ENCODE data around the gene KRT83.

KRT83 gene

GRCh38 chr12:52284562-52285171 is 36.5 kb downstream of the KRT83 start:
- no peak for DNase-seq

- no peak for DNase-seq
Measured at GRCh38 chr12:52280796-52281560, 40.2 kb downstream of the KRT83 start.

GRCh38 chr12:52280319-52280795 is 40.8 kb downstream of the KRT83 start:
- DNase-seq = no peak

GRCh38 chr12:52279422-52280318 is 41.5 kb downstream of the KRT83 start:
- no peak for DNase-seq

GRCh38 chr12:52278575-52279421 is 42.4 kb downstream of the KRT83 start:
- peak; percentile 80 for DNase-seq

GRCh38 chr12:52277486-52278245 is 43.5 kb downstream of the KRT83 start:
- DNase-seq = no peak

GRCh38 chr12:52275686-52276085 is 45.5 kb downstream of the KRT83 start:
- no peak for DNase-seq

- DNase-seq = no peak
Measured at GRCh38 chr12:52274521-52275120, 46.6 kb downstream of the KRT83 start, which contains the start of gene KRT86. Gene KRT86 (plus strand): TSS chr12:52274645. CDS start chr12:52301917, 27,272 bp downstream.

- no peak for DNase-seq
Measured at GRCh38 chr12:52271158-52271557, 50.0 kb downstream of the KRT83 start.

- DNase-seq = no peak
Measured at GRCh38 chr12:52270541-52271070, 50.6 kb downstream of the KRT83 start.

GRCh38 chr12:52268212-52268611 is 53.0 kb downstream of the KRT83 start:
- DNase-seq = no peak

GRCh38 chr12:52267699-52268098 is 53.5 kb downstream of the KRT83 start:
- DNase-seq = no peak

GRCh38 chr12:52267266-52267665 is 53.9 kb downstream of the KRT83 start:
- DNase-seq = no peak

GRCh38 chr12:52266514-52266913 is 54.7 kb downstream of the KRT83 start:
- DNase-seq = no peak

- no peak for DNase-seq
Measured at GRCh38 chr12:52264435-52264825, 56.8 kb downstream of the KRT83 start.
